ENCODE data around the gene FMN2. TPM values are rescaled to one million over a fixed set of nuclear protein-coding genes. Genes with fewer than 3 reads are reported as not detected.

The FMN2 gene
- total RNA-seq, 1 donor: 11.2 TPM

- Histone ChIP-seq H2AFZ (ENCODE audit: low read length) (peak overlapping the region; percentile 3), H4K20me1 (ENCODE audit: insufficient read depth, low read length) (no peaks in the 10 kb centered on the region), H3K79me2 (ENCODE audit: insufficient read depth, low read length) (no peaks in the 10 kb centered on the region), H3K27ac (ENCODE audit: low read depth, low read length) (no peak overlapping the region), H3K4me3 (ENCODE audit: insufficient read depth, low read length) (no peak overlapping the region), H3K4me2 (ENCODE audit: insufficient read depth, low read length) (no peak overlapping the region), H3K4me1 (ENCODE audit: insufficient read depth, low read length) (peaks cover 14% of the 10 kb centered on the region), H3K36me3 (ENCODE audit: insufficient read depth, low read length) (no peaks in the 10 kb centered on the region), H3K27me3 (ENCODE audit: insufficient read depth, low read length) (no peaks in the 10 kb centered on the region), H3K9me3 (ENCODE audit: low read depth, low read length) (no peaks in the 10 kb centered on the region)
- TF ChIP-seq CTCF (IDR thresholded peaks at IDR 0.05; ENCODE audit: extremely low read depth, low read depth, low read length): no peak
- DNase-seq (ENCODE audit: insufficient read length, low spot score, missing footprints): peak; percentile 1
These were observed 7.3 kb upstream of the FMN2 start for GRCh38 chr1:240084337-240084736.

GRCh38 chr1:240084749-240085148 is 6.9 kb upstream of the FMN2 start:
- H3K4me1 ChIP-seq (ENCODE audit: insufficient read depth, low read length): peaks cover 14% of the 10 kb centered on the region
- H3K36me3 ChIP-seq (ENCODE audit: insufficient read depth, low read length): no peaks in the 10 kb centered on the region
- no peak for DNase-seq (ENCODE audit: insufficient read length, low spot score, missing footprints)
- no peaks in the 10 kb centered on the region for H4K20me1 ChIP-seq (ENCODE audit: insufficient read depth, low read length)
- no peaks in the 10 kb centered on the region for H3K9me3 ChIP-seq (ENCODE audit: low read depth, low read length)
- H3K4me2 ChIP-seq (ENCODE audit: insufficient read depth, low read length): no peak overlapping the region
- no peaks in the 10 kb centered on the region for H3K79me2 ChIP-seq (ENCODE audit: insufficient read depth, low read length)
- no peak for TF ChIP-seq CTCF (IDR thresholded peaks at IDR 0.05; ENCODE audit: extremely low read depth, low read depth, low read length)
- no peak overlapping the region for H3K4me3 ChIP-seq (ENCODE audit: insufficient read depth, low read length)
- peaks cover 3% of the 10 kb centered on the region for H3K27me3 ChIP-seq (ENCODE audit: insufficient read depth, low read length)
- H2AFZ ChIP-seq (ENCODE audit: low read length): no peak overlapping the region
- H3K27ac ChIP-seq (ENCODE audit: low read depth, low read length): no peak overlapping the region

- peak; percentile 91 for DNase-seq (ENCODE audit: insufficient read length, low spot score, missing footprints)
- Histone ChIP-seq H2AFZ (ENCODE audit: low read length) (no peak overlapping the region), H3K79me2 (ENCODE audit: insufficient read depth, low read length) (peaks cover 5% of the 10 kb centered on the region), H3K9me3 (ENCODE audit: low read depth, low read length) (no peaks in the 10 kb centered on the region), H3K27me3 (ENCODE audit: insufficient read depth, low read length) (peaks cover 5% of the 10 kb centered on the region), H3K4me3 (ENCODE audit: insufficient read depth, low read length) (no peak overlapping the region), H3K4me2 (ENCODE audit: insufficient read depth, low read length) (peak overlapping the region; percentile 50), H3K36me3 (ENCODE audit: insufficient read depth, low read length) (no peaks in the 10 kb centered on the region), H3K27ac (ENCODE audit: low read depth, low read length) (peak overlapping the region; percentile 20), H4K20me1 (ENCODE audit: insufficient read depth, low read length) (no peaks in the 10 kb centered on the region), H3K4me1 (ENCODE audit: insufficient read depth, low read length) (peaks cover 18% of the 10 kb centered on the region)
- no peak for TF ChIP-seq CTCF (IDR thresholded peaks at IDR 0.05; ENCODE audit: extremely low read depth, low read depth, low read length)
These were observed 5.0 kb upstream of the FMN2 start for GRCh38 chr1:240086726-240087125.

- Histone ChIP-seq H3K36me3 (ENCODE audit: insufficient read depth, low read length) (no peaks in the 10 kb centered on the region), H4K20me1 (ENCODE audit: insufficient read depth, low read length) (peaks cover 6% of the 10 kb centered on the region), H3K9me3 (ENCODE audit: low read depth, low read length) (no peaks in the 10 kb centered on the region), H3K79me2 (ENCODE audit: insufficient read depth, low read length) (peaks cover 37% of the 10 kb centered on the region), H3K4me3 (ENCODE audit: insufficient read depth, low read length) (no peak overlapping the region), H3K27me3 (ENCODE audit: insufficient read depth, low read length) (peaks cover 5% of the 10 kb centered on the region), H3K4me1 (ENCODE audit: insufficient read depth, low read length) (peaks cover 26% of the 10 kb centered on the region), H2AFZ (ENCODE audit: low read length) (no peak overlapping the region), H3K27ac (ENCODE audit: low read depth, low read length) (no peak overlapping the region), H3K4me2 (ENCODE audit: insufficient read depth, low read length) (no peak overlapping the region)
- peak; percentile 31 for DNase-seq (ENCODE audit: insufficient read length, low spot score, missing footprints)
- TF ChIP-seq CTCF (IDR thresholded peaks at IDR 0.05; ENCODE audit: extremely low read depth, low read depth, low read length): no peak
These were observed 1.7 kb upstream of the FMN2 start for GRCh38 chr1:240090014-240090413.
